ENCODE measurements around the gene ZNF423.

DNA sequence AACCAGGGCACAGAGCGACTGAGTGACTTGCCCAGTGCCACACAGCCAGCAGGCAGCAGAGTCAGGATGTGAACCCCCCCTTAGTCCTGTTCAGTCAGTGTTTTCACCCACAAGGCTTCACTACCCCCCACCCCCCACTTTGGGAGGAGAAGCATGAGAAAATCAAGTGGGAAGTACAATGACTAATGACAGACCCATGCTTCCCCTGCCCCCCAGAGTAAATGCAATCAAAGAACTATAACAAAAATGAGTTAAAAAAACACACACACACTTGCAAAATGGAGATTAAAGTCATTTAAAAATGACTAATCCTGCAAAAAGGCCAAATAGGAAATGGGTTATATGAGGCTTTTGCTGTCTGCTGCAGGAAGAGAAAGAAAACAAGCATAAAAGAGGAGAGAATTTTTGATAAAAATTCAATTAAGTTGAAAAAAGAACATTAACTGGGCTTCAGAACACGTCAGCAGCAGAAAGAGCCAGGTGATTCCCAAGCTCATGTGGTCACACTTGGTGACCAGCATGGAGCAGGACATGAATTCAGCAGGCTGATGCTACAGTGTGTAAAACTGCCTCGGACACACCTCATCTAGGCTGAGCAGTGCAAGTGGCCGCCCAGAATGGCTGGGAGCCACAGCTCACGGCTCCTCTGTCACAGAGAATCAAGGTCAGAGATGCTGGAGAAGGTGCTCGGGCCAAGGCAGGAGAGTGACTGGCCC, 212.3 kb downstream of the ZNF423 start:
- TF ChIP-seq CTCF (IDR thresholded peaks at IDR 0.05) (no peak), POLR2A (IDR thresholded peaks at IDR 0.05) (no peak)
